HL-60 (cell line): ENCODE measurements around the gene IL12B.

Experiments used
- DNase-seq, 2 experiments: peaks; one replicate each; pipeline ENCODE4 v3.0.0-alpha.2; 2010 to 2020; ENCODE audit warnings: low read depth in 1 of 2, low spot score in 1 of 2
- H3K27ac ChIP-seq: fragments of 250-450 bp; sonication (Bioruptor Pico); replicated peaks from 2 replicates; pipeline ENCODE4 v1.5.1; 2020; ENCODE audit warnings: mild to moderate bottlenecking, moderate library complexity
- H3K27me3 ChIP-seq: fragments of 250-450 bp; sonication (Bioruptor Pico); 2 replicates; pipeline ENCODE4 v1.5.1; 2021; ENCODE audit warnings: mild to moderate bottlenecking, moderate library complexity; ENCODE audit not compliant: insufficient read depth, poor library complexity, severe bottlenecking
- H3K4me3 ChIP-seq: replicated peaks from 2 replicates; pipeline ENCODE4 v1.5.1; 2011; ENCODE audit warnings: mild to moderate bottlenecking, control low read depth, low read length; ENCODE audit not compliant: insufficient read depth
- CTCF ChIP-seq: IDR thresholded peaks from one replicate; pipeline ENCODE4 v1.5.1; 2011; ENCODE audit warnings: low read length, control low read depth, inconsistent platforms; ENCODE audit not compliant: insufficient read depth
- GABPA ChIP-seq: IDR thresholded peaks from 2 replicates; pipeline ENCODE4 v1.6.1; 2012; ENCODE audit warnings: low read depth
- POLR2AphosphoS5 ChIP-seq: IDR thresholded peaks from 2 replicates; pipeline ENCODE4 v1.6.1; 2012; ENCODE audit warnings: low read depth
- REST ChIP-seq: IDR thresholded peaks from 2 replicates; pipeline ENCODE4 v1.6.1; 2012; ENCODE audit warnings: low read depth; ENCODE audit not compliant: insufficient replicate concordance
- SPI1 ChIP-seq: IDR thresholded peaks from 2 replicates; pipeline ENCODE4 v1.6.1; 2012; ENCODE audit warnings: low read depth, mild to moderate bottlenecking, borderline replicate concordance

Gene IL12B

GRCh38 chr5:159318448-159318847 lies 11.8 kb downstream of the IL12B start:
- H3K27ac ChIP-seq, result no peak overlapping the region
- TF ChIP-seq REST, result no peak
- no peak for TF ChIP-seq CTCF
- TF ChIP-seq SPI1, result no peak
- no peak for TF ChIP-seq POLR2AphosphoS5
- no peak for TF ChIP-seq GABPA

GRCh38 chr5:159317849-159318248 lies 12.4 kb downstream of the IL12B start:
- no peaks in the 10 kb centered on the region for H3K27me3 ChIP-seq
- H3K4me3 ChIP-seq, result no peak overlapping the region
- TF ChIP-seq SPI1 (no peak), REST (no peak), GABPA (no peak), POLR2AphosphoS5 (no peak), CTCF (no peak)
- no peak for DNase-seq
- no peak overlapping the region for H3K27ac ChIP-seq

More at GRCh38 chr5:159318448-159318847, 11.8 kb downstream of the IL12B start:
- no peak for DNase-seq
- no peaks in the 10 kb centered on the region for H3K27me3 ChIP-seq
- no peak overlapping the region for H3K4me3 ChIP-seq

- TF ChIP-seq POLR2AphosphoS5 (no peak), CTCF (peak; percentile 52)
- Histone ChIP-seq H3K4me3 (no peak overlapping the region), H3K27ac (no peak overlapping the region), H3K27me3 (no peaks in the 10 kb centered on the region)
- peak in 1 of 2 experiments; percentile 44 for DNase-seq
Observed at GRCh38 chr5:159316519-159317383, 13.5 kb downstream of the IL12B start.
